Right renal pelvis (tissue), 4 donors: ENCODE measurements around the gene DLL3. TPM values are rescaled to one million over a fixed set of nuclear protein-coding genes. Genes with fewer than 3 reads are reported as not detected.

Experiments
- DNase-seq, 4 donors: peaks; one replicate each; pipeline ENCODE4 v3.0.0-alpha.2; 2013; ENCODE audit warnings: low read depth in 4 of 4, low spot score in 3 of 4, missing footprints in 1 of 4
- polyA plus RNA-seq, 4 donors: library from polyadenylated mRNA; unstranded; fragments of 120-200 nt; gene quantifications; one replicate each; pipeline ENCODE4 v1.2.1, GENCODE V29; 2013; ENCODE audit not compliant: insufficient read length in 4 of 4

Gene DLL3
- polyA plus RNA-seq, 4 donors, result 0.48 to 0.78 (median 0.65) TPM

DNA sequence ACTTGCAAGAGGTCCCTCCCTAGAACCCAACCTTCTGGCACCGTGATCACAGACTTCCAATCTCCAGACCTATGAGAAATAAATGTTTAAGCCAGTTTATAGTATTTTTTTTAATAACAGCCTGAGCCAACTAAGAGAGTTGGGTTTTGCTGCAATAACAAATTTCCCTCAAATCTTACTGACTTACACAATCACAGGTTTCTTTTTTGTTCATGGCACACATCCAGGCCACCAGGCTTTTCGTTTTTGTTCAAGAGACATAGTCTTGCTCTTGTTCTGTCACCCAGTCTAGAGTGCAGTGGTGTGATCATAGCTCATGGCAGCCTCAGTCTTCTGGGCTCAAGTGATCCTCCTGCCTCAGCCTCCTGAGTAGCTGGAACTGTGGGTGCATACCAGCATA, 14.2 kb downstream of the DLL3 start:
- DNase-seq, result no peak

DNA sequence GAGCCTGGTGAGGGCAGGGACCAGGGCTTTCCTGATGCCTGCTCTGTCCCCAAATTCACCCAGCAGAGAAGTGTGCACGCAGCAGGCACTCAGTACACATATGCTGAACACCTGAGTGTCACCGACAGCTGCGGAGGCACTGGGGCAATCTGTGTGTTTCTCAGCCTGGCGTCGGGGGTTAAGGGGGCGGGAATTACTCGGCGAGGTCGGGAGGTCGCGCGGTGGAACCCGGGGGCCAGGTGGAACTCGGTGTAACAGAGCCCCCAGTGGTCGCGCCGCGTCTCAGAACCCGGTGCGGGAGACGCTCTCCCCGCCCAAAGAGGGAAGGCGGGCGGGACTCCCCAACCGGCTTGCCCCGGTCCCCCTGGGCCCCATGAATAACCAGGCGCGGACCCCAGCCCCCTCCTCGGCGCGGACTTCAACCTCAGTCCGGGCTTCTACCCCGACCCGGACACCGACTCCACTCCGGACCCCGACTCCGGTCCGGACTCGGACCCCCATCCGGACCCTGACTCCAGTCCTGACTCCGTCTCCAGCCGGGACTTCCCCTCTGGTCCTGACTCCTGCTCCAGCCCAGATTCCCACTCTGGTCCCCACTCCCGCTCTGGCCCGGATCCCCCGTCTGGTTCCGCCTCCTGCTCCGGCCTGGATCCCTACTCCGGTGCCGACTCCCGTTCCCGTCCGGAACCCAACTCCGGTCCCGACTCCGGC, 16.2 kb downstream of the DLL3 start, which contains the start of gene SELENOV:
Gene SELENOV (plus strand): TSS at position 300 of the 711 bp plus-strand sequence. CDS start 74 bp downstream, at position 374.
- DNase-seq, result no peak

DNA sequence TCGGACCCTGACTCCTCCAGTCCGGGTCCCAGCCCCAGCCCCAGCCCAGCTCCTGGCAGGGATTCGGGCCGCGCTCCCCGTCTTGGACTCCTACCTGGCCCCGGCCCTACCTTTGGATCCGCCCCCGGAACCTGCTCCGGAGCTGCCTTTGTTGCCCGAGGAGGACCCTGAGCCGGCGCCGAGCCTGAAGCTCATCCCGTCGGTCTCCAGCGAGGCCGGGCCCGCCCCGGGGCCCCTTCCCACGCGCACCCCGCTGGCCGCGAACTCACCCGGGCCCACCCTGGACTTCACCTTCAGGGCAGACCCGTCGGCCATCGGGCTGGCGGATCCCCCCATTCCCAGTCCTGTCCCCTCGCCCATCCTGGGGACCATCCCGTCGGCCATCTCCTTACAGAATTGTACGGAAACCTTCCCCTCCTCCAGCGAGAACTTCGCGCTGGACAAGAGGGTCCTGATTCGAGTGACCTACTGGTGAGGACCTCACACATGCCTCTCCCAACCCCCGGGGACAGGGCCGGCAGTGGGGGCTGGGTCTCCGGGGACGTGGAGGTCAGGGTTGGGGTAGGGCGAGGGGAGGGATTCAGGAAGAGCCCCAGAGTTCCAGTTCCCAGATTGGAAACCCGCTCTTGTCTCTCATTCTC, 16.9 kb downstream of the DLL3 start:
- DNase-seq, result no peak

DNA sequence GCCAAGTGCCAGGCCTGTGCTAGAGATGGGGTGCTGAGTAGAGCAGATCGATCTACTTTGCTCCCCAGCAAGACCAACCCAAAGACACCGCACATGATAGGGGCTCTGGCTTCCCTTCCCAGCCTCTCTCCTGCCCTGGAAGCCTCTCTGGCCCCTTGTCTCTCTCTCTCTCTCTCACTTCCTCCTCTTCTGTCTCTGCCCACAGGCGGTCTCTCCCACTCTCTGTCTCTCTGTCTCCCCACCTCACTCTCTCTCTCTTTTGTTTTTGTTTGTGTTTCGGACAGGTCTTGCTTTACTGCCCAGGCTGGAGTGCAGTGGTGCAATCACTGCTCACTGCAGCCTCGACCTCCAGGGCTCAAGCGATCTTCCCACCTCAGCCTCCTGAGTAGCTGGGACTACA, 17.5 kb downstream of the DLL3 start:
- no peak for DNase-seq

DNA sequence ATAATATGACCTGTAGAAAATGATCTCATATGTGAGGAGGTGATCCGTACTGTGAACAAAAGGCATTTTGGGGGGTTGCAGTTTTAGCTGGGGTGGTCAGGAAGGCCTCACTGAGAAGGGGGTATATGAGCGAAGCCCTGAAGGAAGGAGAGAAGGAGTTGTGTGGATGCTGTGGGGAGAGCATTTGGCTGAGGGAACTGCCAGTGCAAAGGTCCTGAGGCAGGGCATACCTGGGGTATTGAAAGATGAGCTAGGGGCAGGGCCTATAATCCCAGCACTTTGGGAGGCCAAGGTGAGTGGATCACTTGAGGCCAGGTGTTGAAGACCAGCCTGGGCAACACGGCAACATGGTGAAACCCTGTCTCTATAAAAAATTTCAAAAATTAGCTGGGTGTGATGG, 18.7 kb downstream of the DLL3 start:
- no peak for DNase-seq

DNA sequence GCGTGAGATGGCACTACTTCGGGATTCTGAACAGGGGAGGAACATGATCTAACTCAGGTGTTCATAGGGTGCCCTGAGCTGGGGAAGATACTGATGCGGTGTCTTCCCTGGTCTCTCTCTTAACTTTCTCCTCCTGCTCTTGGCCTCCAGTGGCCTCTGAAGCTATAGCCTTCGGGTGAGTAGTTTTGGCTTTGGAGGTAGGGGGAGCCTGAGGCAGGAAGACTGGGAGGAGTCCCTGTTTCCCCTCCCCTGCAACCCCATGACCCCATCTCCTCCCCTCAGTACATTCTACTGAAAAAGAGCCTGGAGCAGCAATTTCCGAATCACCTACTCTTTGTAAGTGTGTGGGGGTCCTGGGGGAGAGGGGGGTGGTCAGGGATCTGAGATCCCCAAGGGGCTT, 19.7 kb downstream of the DLL3 start:
- DNase-seq, result no peak

DNA sequence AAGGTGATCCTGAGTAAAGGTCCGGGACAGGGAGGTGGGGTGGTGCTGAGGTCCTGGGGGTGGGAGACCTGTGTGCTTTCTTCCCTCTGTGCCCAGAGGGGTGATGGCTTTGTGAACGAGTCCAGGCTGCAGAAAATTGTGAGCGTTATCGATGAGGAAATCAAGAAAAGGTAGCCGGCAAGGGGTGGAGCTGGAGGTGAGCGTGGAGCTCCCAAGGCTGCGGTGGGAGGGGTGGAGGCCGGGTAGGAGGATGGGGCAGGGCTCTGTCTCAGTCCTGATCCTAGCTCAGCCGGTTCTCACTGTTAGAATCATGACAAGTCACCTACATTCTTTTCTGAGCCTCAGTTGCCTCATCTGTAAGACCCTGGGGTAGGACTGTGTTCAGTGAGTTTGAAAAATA, 20.2 kb downstream of the DLL3 start:
- DNase-seq, result no peak

DNA sequence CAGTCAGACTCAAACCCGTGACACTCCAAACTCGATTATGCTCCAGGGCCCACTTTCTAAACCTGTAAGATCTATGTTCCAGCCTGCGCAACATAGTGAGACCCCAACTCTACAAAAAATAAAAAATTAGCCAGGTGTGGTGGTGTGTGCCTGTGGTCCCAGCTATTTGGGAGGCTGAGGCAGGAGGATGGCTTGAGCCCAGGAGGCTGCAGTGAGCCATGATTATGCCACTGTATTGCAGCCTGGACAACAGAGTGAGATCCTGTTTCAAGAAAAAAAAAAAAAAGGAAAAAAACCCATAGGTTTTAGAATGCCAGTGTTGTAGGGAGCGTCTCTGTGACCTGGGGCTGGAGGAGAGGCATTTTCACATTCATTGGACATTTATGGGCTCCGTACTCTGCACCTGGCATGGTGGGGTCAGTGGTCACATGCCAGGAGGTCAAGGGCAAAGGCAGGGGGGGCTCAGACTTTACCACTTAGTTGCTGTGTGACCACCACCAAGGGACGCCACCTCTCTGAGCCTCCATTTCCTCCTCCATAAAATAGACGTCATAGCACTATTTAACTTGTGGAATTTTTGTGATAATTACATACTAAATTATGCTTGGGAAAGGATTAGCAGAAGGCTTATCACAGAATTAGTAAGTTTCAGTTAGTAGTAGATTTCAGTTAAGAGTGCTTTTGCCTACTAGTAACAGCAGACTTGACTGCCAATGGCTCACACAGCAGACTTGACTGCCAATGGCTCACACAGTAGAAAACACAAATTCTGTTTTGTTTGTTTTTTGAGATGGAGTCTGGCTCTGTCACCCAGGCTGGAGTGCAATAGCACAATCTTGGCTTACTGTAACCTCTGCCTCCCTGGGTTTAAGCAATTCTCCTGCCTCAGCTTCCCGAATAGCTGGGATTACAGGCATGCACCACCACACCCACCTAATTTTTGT, 22.1 kb downstream of the DLL3 start:
- no peak for DNase-seq

DNA sequence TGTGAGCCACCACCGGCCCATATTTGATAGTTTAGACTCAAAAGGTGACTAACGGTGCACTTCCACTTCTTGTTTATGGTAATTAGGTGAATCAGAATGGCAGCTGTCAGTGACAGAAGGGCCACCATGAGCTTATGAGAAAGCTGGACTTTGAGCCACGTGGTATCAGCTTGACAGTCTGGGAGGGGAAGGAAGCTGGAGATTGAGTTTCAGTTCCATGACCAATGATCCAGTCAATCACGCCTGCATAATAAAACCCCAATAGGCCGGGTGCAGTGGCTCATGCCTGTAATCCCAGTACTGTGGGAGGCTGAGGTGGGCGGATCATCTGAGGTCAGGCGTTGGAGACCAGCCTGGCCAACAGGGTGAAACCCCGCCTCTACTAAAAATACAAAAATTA, 25.7 kb downstream of the DLL3 start:
- DNase-seq, result no peak

DNA sequence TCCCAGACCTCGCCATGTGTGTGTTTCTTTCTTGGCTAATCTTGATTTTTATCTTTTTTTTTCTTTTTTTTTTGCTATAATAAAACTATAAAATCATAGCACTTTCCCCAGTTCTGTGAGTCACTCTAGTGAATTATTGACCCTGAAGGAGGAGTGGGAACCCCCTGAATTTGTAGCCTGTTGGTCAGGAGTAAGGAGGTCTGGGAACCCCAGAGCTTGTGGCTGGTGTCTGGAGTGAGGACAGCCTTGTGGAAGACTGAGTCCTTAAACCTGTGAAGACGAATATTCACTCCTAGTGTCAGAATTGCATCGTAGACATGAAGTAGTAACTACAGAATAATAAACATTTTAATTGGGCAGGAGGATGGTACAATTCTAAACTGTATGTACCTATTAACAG, 26.5 kb downstream of the DLL3 start:
- DNase-seq, result no peak

DNA sequence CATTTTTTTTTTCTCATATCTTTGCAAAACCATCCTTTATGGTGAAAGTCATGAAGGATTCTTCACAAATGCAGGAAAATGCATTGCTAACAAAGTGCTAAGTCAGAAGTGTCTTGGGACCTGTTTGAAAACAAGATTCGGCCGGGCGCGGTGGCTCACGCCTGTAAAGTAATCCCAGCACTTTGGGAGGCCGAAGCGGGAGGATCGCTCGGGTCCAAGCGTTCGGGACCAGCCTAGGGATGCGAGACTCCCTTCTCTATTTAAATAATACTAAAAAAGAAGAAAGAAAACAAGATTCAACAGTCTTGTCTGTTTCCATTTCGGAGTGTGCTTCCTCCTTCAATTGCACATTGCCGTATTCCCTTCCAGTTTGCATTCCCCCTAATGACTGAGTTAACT, 33.1 kb downstream of the DLL3 start:
- DNase-seq, result no peak

DNA sequence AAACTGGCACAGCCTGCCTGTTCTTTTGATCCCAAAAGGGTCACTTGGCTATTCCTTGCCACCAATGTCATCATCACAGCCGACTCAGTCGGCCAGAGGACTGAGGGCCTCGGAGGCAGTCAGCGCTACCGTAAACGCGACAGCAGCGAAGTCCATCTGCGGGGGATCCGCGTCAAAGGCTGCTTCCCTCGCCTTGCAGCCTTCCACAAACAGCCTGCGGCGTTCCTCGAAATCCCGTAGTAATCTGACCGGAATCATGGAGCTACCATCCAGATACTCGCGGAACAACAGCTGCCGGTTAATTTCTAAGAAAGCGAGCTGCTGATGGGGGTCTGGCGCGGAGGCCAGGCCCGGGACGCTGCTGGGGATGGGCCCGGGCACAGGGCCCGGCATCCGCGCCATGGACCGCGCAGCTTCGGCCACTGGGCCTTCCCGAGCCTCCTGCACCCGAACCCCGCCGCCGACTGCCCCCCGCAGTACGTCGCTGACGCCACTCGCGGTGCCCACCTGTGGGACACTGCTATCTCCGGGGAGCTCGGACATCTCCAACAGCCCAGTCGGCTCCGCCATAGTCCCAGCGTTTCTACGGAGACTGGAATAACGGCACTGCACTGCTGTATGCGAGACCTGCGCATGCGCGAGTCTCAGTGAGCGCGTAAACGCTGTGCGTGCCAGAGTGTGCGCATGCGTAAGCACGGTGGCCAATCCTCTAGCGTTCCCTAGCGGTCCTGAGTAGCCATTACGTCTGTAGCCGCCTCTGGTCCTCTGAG, 33.7 kb downstream of the DLL3 start, which contains the start of gene EID2B:
Gene EID2B (minus strand): TSS at position 620 of the 770 bp plus-strand sequence. CDS start 50 bp downstream, at position 570.
- DNase-seq, result peak; percentile 95 to 100 (median 95)

DNA sequence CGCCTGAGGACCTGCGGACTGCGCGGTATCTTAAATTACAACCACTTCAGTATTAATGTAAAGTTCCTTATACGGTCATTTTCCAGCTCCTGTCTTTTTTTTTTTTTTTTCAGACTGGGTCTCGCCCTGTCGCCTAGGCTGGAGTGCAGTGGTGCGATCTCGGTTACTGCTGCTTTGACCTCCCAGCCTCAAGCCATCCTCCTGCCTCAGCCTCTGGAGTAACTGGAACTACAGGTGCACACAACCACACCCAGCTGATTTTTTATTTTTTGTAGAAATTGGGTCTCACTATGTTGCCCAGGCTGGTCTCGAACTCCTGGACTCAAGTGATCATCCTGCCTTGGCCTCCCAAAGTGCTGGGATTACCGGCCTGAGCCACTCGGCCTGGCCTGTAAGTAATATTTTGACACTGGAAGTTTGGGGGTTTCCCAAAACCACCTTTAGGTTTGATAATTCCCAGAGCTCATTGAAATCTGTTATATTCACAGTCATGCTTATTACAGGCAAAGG, 34.3 kb downstream of the DLL3 start:
- no peak for DNase-seq

DNA sequence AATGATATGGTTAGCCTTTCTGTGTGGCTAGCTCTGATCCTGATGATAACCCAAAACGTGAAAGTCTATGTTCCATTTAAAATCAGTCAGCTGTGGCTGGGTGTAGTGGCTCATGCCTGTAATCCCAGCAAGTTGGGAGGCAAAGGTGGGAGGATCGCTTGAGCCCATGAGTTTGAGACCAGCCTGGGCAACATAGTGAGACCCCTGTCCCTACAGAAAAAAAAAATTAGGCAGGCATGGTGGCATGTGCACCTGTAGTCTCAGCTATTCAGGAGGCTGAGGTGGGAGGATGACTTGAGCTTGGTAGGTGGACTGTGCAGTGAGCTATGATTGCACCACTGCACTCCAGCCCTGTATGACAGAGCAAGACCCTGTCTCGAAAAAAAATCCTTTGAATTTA, 35.0 kb downstream of the DLL3 start:
- DNase-seq, result no peak

DNA sequence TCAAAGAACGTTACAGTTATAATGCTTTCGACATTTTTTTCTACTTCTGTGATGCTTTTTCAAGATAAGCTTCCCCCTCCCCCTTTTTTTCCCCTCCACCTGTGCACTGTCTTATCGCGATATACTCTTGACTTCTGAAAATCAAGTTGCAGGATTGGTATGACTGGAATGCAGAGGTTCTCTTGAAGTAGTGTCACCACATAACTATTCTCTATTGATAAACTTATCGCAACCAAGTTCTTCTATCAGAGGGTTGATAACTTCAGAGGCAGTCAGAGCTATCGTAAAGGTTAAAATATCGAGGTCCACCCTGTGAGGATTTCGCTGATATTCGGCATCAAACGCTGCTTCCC, 40.4 kb downstream of the DLL3 start:
- no peak for DNase-seq

DNA sequence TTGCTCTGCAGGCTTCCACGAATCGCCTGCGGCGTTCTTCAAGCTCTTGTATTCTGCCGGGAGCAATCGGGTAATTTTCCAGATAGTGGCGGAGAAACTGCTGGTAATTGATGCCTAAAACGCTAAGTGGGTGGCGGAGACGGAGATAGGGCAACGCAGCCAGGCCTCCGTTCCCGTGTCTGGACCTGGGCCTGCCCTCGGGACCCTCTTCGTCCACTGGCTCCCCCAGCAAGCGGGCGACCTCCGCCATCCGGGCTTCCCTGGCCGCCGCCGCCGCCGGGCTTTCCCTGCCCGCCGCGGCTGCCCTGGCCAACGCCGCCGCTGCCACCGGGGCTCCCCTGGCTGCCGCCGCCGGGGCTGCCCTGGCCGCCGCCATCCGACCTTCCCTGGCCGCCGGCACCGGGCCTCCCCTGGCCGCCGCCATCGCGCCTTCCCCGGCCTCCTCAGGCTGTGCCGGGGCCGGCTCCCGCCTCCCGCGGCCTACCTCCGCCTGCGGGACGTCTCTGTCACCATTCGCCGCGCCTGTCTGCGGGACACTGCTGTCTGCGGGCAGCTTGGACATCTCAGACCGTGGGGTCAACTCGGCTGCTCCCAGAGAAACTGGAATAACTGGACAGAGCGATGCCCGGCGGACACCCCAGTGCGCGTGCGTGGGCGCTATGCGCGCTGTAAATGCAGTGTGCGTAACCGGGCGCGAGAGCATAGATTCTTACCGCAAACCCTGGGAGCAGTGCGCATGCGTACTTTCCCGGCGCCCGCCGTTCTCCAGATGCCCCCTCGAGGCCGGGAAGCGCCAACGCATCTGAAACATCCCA, 41.0 kb downstream of the DLL3 start, which contains the start of gene EID2:
Gene EID2 (minus strand): TSS at position 644 of the 815 bp plus-strand sequence. CDS start 82 bp downstream, at position 562.
- DNase-seq, result peak; percentile 88 to 93 (median 90)

DNA sequence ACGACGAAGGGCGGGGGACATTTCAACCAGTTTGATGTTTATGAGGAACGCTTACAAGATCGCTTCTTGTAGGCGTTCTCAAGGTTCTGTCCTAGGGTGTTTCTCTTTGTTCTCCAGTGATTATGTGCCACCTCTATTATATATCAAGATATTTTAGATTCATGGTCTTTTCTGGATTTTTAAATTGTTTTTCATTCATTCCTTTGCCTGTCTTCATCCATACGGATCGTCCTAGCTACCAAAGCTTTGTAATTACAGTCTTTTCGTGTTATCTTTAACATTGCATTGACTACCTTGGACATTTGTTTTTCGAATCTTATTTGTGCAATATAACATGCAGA, 41.6 kb downstream of the DLL3 start:
- DNase-seq, result no peak

DNA sequence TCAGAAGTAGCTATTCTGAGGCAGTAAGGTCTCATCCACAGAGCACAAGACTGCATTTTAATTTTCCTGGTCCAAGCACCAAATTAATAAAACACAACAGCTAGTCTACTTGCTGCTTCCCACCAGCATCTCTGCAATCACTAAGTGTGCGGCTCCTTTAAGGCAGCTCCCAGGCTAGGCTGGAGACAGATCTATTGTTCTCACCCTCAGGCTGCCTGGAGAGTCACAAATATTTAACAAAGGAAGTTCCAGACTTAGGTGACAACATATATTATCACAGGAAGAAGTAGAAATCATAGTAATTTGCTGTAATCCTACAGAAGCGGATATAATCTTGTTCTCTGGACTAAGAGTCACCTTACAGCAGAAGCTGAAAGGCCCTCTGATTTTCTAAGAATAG, 43.5 kb downstream of the DLL3 start:
- DNase-seq, result no peak

DNA sequence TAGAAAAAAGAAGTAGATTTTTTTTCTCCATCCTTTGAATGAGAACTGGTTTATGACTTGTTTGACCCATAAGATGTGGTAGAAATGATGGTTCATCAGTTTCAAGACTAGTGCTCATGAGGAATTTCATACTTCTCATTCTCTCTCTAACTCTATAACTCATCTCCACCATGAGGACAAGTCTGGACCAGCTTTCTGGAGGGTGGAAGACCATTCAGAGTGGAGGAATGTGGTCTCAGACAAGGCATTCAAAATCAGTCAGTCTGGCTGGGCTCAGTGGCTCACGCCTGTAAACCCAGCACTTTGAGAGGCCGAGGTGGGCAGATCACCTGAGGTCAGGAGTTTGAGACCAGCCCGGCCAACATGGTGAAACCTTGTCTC, 44.7 kb downstream of the DLL3 start:
- no peak for DNase-seq
